22Rv1 (cell line): Measurements from ENCODE around the gene ARHGAP9.

Source experiments
- ZFX ChIP-seq: fragments of 450-650 bp; IDR thresholded peaks from 2 replicates; pipeline ENCODE4 v1.6.1; 2017; ENCODE audit warnings: antibody characterized with exemption, borderline replicate concordance
- TF ChIP-seq, protein P1 (sequence below): fragments of 450-650 bp; IDR thresholded peaks from 2 replicates; pipeline ENCODE4 v1.5.1; 2017; ENCODE audit warnings: mild to moderate bottlenecking

DNA sequence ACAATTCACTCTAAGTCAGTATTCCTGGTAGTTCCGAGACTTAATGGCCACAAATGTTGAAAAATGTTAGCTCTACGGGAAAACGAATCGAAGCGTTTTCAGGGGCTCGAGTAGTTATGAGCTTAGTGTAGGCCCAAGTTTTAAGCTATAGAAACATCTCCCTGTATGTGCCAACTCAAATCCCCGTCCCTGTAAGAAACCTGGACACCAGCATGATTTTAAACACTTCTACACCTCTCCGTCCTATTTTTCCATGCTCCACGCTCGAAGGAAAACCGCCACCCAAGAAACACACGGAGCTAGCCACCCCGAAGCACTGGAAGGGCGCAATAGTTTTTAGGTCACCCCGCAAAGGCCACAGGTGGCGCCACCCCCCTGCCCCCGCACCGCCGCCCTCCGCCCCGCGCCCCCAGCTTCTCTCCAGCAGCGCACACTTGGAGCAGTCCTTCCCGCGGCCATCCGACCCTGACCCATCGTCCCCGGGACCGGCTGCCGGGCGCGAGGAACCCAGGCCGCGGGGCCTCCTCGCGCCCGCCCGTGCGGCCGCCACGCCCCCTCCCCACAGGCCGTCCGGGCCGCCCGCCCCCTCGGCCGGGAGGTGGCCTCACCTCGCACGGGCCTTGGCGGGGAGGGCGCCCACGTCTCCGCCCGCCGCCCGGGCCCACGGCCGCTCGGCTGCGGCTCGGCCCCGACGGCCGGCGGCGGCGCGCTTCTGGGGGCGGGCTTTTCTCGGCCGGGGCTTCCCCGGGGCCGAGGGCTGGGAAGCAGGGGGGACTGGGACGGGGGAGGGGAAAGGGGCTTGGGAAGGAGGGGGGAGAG lies 49.3 kb downstream of the ARHGAP9 start:
- TF ChIP-seq, protein P1, sequence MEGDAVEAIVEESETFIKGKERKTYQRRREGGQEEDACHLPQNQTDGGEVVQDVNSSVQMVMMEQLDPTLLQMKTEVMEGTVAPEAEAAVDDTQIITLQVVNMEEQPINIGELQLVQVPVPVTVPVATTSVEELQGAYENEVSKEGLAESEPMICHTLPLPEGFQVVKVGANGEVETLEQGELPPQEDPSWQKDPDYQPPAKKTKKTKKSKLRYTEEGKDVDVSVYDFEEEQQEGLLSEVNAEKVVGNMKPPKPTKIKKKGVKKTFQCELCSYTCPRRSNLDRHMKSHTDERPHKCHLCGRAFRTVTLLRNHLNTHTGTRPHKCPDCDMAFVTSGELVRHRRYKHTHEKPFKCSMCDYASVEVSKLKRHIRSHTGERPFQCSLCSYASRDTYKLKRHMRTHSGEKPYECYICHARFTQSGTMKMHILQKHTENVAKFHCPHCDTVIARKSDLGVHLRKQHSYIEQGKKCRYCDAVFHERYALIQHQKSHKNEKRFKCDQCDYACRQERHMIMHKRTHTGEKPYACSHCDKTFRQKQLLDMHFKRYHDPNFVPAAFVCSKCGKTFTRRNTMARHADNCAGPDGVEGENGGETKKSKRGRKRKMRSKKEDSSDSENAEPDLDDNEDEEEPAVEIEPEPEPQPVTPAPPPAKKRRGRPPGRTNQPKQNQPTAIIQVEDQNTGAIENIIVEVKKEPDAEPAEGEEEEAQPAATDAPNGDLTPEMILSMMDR, result peak; percentile 35; the same call in 1 of the 2 replicates
- no peak for TF ChIP-seq ZFX
